A549 (cell line): ENCODE data around the gene CFAP58. TPM values are rescaled to one million over a fixed set of nuclear protein-coding genes. Genes with fewer than 3 reads are reported as not detected.

ENCODE experiments used
- ATAC-seq, 2 experiments: fragments of 200-7000 bp in 1 of 2; fragments of >200 bp in 1 of 2; cut with Nextera tagmentation in 1 of 2; cut with Tn5 transposase in 1 of 2; 3 replicates each; pipeline versions ENCODE4 v1.8.0 to v1.9.1; 2018 to 2020; ENCODE audit warnings: mild to moderate bottlenecking in 1 of 2, moderate library complexity in 1 of 2
- CTCF ChIA-PET: fragments of 300-600 bp; sonication (Branson Sonifier 250); formaldehyde crosslinking; extraction: SDS; loops from one replicate; lab custom pipeline; 2021; ENCODE audit warnings: antibody characterized with exemption, inconsistent platforms; lab: Yijun Ruan, JAX
- POLR2A ChIA-PET: fragments of 350-600 bp; formaldehyde crosslinking; extraction: SDS; loops from one replicate; lab custom pipeline; 2021; ENCODE audit warnings: antibody characterized with exemption, inconsistent platforms; lab: Yijun Ruan, JAX
- DNase-seq, 2 experiments: peaks; one replicate each; pipeline versions ENCODE4 v3.0.0 to v3.0.0-alpha.2; 2011 to 2016; ENCODE audit warnings: low read depth in 1 of 2, low spot score in 1 of 2
- FAIRE-seq: peaks from 2 replicates; lab custom pipeline; 2011; peaks lifted over from hg19 to GRCh38; lab: Jason Lieb, UNC
- H3K27ac ChIP-seq, 2 experiments: fragments of >200 bp; sonication (Bioruptor Twin); formaldehyde crosslinking; 3 replicates each; pipeline ENCODE4 v1.5.1; 2016 to 2017
- H3K4me1 ChIP-seq: fragments of >200 bp; sonication (Bioruptor Twin); formaldehyde crosslinking; 3 replicates; pipeline ENCODE4 v1.6.1; 2016
- H3K4me2 ChIP-seq: fragments of >200 bp; sonication (Bioruptor Twin); formaldehyde crosslinking; 3 replicates; pipeline ENCODE4 v1.6.1; 2016
- H3K4me3 ChIP-seq: fragments of >200 bp; sonication (Bioruptor Twin); formaldehyde crosslinking; 3 replicates; pipeline ENCODE4 v1.5.1; 2016
- H3K9me3 ChIP-seq: fragments of >200 bp; sonication (Bioruptor Twin); formaldehyde crosslinking; 3 replicates; pipeline ENCODE4 v1.6.1; 2016
- BCL3 ChIP-seq: fragments of >200 bp; sonication (Bioruptor Twin); formaldehyde crosslinking; IDR thresholded peaks from 3 replicates; pipeline ENCODE4 v1.6.1; 2016
- BHLHE40 ChIP-seq: IDR thresholded peaks from 2 replicates; pipeline ENCODE4 v1.6.1; 2012; ENCODE audit warnings: low read depth, low read length, inconsistent platforms
- EHF ChIP-seq: fragments of 250-450 bp; sonication (Bioruptor Pico); IDR thresholded peaks from 2 replicates; pipeline ENCODE4 v1.5.0; 2020; ENCODE audit warnings: mild to moderate bottlenecking
- FOSB ChIP-seq: fragments of 250-450 bp; sonication (Bioruptor Pico); IDR thresholded peaks from 2 replicates; pipeline ENCODE4 v1.5.0; 2020; ENCODE audit warnings: mild to moderate bottlenecking, moderate library complexity
- HDAC2 ChIP-seq: fragments of 200-600 bp; sonication (generic); IDR thresholded peaks from 2 replicates; pipeline ENCODE4 v1.6.1; 2016
- HES2 ChIP-seq: fragments of >200 bp; sonication (Bioruptor Twin); formaldehyde crosslinking; IDR thresholded peaks from 2 replicates; pipeline ENCODE4 v1.6.1; 2016
- HEYL ChIP-seq: fragments of 250-450 bp; sonication (Bioruptor Pico); IDR thresholded peaks from 2 replicates; pipeline ENCODE4 v1.8.0; 2021; ENCODE audit warnings: mild to moderate bottlenecking, moderate library complexity
- HMGXB4 ChIP-seq: fragments of 250-450 bp; sonication (Bioruptor Pico); IDR thresholded peaks from 2 replicates; pipeline ENCODE4 v1.5.0; 2021; ENCODE audit warnings: mild to moderate bottlenecking, moderate library complexity, borderline replicate concordance
- HOXB13 ChIP-seq: fragments of 250-450 bp; sonication (Bioruptor Pico); IDR thresholded peaks from 2 replicates; pipeline ENCODE4 v1.5.0; 2020; ENCODE audit warnings: low read depth, mild to moderate bottlenecking, moderate library complexity
- JUNB ChIP-seq: fragments of >200 bp; sonication (Bioruptor Twin); formaldehyde crosslinking; IDR thresholded peaks from 2 replicates; pipeline ENCODE4 v1.6.1; 2016
- MYC ChIP-seq: IDR thresholded peaks from 2 replicates; pipeline ENCODE4 v1.6.1; 2012; ENCODE audit warnings: mild to moderate bottlenecking, inconsistent platforms, low read length, improper control_type of control experiment, borderline replicate concordance
- NFE2L2 ChIP-seq: fragments of 150-350 bp; conservative IDR thresholded peaks from 2 replicates; pipeline ENCODE4 v1.6.1; 2014; ENCODE audit warnings: low read length
- RARB ChIP-seq: fragments of 250-450 bp; sonication (Bioruptor Pico); IDR thresholded peaks from 2 replicates; pipeline ENCODE4 v1.8.0; 2021; ENCODE audit warnings: mild to moderate bottlenecking, moderate library complexity
- TFCP2L1 ChIP-seq: fragments of 250-450 bp; sonication (Bioruptor Pico); IDR thresholded peaks from 2 replicates; pipeline ENCODE4 v1.5.0; 2021; ENCODE audit warnings: mild to moderate bottlenecking
- USF2 ChIP-seq: fragments of 450-650 bp; IDR thresholded peaks from 2 replicates; pipeline ENCODE4 v1.6.1; 2014; ENCODE audit warnings: antibody characterized with exemption
- ZFP36 ChIP-seq: fragments of 450-650 bp; IDR thresholded peaks from 2 replicates; pipeline ENCODE4 v1.6.1; 2014; ENCODE audit warnings: borderline replicate concordance; ENCODE audit not compliant: partially characterized antibody
- WGBS: methylation state at CpG from one replicate; pipeline ENCODE4 v1.1.6; 2017; ENCODE audit errors: missing lambda C conversion rate; 5-methylcytosine and 5-hydroxymethylcytosine counted together
- polyA plus RNA-seq, 4 experiments: library from polyadenylated mRNA; depleted of rRNA in 3 of 4; stranded (reverse); fragments of >200 nt; fragmentation: RNase III in 1 of 4; extraction: RNeasy Plus Mini Kit Qiagen cat#74134 plus additional on column Dnase treatment in 1 of 4; gene quantifications; 2 replicates in 3 of 4; 3 replicates in 1 of 4; pipeline ENCODE4 v1.2.3, GENCODE V29; 2011 to 2017

CFAP58 gene
- polyA plus RNA-seq, 2 of the 4 experiments (the other 2 are of a cell fraction), result 0.22 to 0.25 TPM

- no peak overlapping the region for H3K4me2 ChIP-seq
- H3K4me1 ChIP-seq, result peaks cover 30% of the 10 kb centered on the region
Observed at GRCh38 chr10:104318810-104319741, 34.6 kb upstream of the CFAP58 start.

GRCh38 chr10:104321226-104321625, 32.4 kb upstream of the CFAP58 start:
- ChIA-PET POLR2A (interaction anchor here (0.9 kb wide), 1 partner anchor 17 kb away, joined by 3 read pairs; the partner anchor contains the start of gene ITPRIP), CTCF (interaction anchor here (0.7 to 4.5 kb wide), 12 partner anchors 10 to 47 kb away, joined by 3 to 28 read pairs (median 4); partner anchors contain the start of genes CFAP58 and ITPRIP)
- 84% methylated on average over 3 of the region's 6 CpGs for WGBS

More at GRCh38 chr10:104318810-104319741, 34.6 kb upstream of the CFAP58 start:
- 93% methylated on average over 19 of the region's 19 CpGs for WGBS
- H3K9me3 ChIP-seq, result no peaks in the 10 kb centered on the region
- ATAC-seq (no peak), FAIRE-seq (no peak), DNase-seq (no peak)
- no peak overlapping the region for H3K4me3 ChIP-seq
- CTCF ChIA-PET, result interaction anchor here (1.5 to 17.2 kb wide), 3 partner anchors 14 to 34 kb away, joined by 4 to 267 read pairs (median 66); partner anchors contain the start of gene CFAP58
- TF ChIP-seq HOXB13 (CRISPR knock-in tag) (no peak), BHLHE40 (no peak), BCL3 (no peak), HES2 (no peak), JUNB (no peak)
- H3K27ac ChIP-seq, result peak overlapping the region; percentile 22 to 45; a peak in 2 of 6 replicates
- POLR2A ChIA-PET, result no interaction called here

More at GRCh38 chr10:104321226-104321625, 32.4 kb upstream of the CFAP58 start:
- no peaks in the 10 kb centered on the region for H3K9me3 ChIP-seq
- no peak for TF ChIP-seq MYC
- TF ChIP-seq HMGXB4 (CRISPR knock-in tag), result no peak
- no peak for TF ChIP-seq ZFP36
- no peak for TF ChIP-seq BHLHE40
- TF ChIP-seq TFCP2L1 (CRISPR knock-in tag), result no peak
- no peak for TF ChIP-seq FOSB
- no peak for TF ChIP-seq HDAC2
- TF ChIP-seq EHF (CRISPR knock-in tag), result no peak
- no peak for TF ChIP-seq RARB (CRISPR knock-in tag)
- no peak for TF ChIP-seq USF2
- TF ChIP-seq HEYL (CRISPR knock-in tag), result no peak
- no peak for TF ChIP-seq NFE2L2
- TF ChIP-seq, all 56 proteins: peak for 0
- DNase-seq, result no peak
- Histone ChIP-seq H3K4me3 (no peak overlapping the region), H3K4me2 (no peak overlapping the region), H3K27ac (peak overlapping the region in 1 of 2 experiments; percentile 1; a peak in 1 of 6 replicates), H3K4me1 (peaks cover 30% of the 10 kb centered on the region)
- no peak for ATAC-seq
- no peak for FAIRE-seq
